ENCODE measurements around the gene TRIM54.

TRIM54 gene

GRCh38 chr2:27247893-27248292 is 34.3 kb upstream of the TRIM54 start:
- Histone ChIP-seq H3K27me3 (ENCODE audit: control insufficient read depth, insufficient read depth, low read length) (no peaks in the 10 kb centered on the region), H3K4me1 (ENCODE audit: control insufficient read depth, insufficient read depth, low read length) (no peaks in the 10 kb centered on the region), H3K9ac (ENCODE audit: low read length) (no peak overlapping the region), H3K27ac (ENCODE audit: low read depth, low read length) (no peak overlapping the region), H3K36me3 (ENCODE audit: control insufficient read depth, insufficient read depth, low read length) (peaks cover 5% of the 10 kb centered on the region), H3K4me3 (ENCODE audit: low read length) (no peak overlapping the region)

- Histone ChIP-seq H3K36me3 (ENCODE audit: control insufficient read depth, insufficient read depth, low read length) (no peaks in the 10 kb centered on the region), H3K4me1 (ENCODE audit: control insufficient read depth, insufficient read depth, low read length) (no peaks in the 10 kb centered on the region), H3K4me3 (ENCODE audit: low read length) (no peak overlapping the region), H3K9ac (ENCODE audit: low read length) (no peak overlapping the region), H3K27me3 (ENCODE audit: control insufficient read depth, insufficient read depth, low read length) (no peaks in the 10 kb centered on the region), H3K27ac (ENCODE audit: low read depth, low read length) (no peak overlapping the region)
These were observed 32.9 kb upstream of the TRIM54 start for GRCh38 chr2:27249159-27249890.

DNA sequence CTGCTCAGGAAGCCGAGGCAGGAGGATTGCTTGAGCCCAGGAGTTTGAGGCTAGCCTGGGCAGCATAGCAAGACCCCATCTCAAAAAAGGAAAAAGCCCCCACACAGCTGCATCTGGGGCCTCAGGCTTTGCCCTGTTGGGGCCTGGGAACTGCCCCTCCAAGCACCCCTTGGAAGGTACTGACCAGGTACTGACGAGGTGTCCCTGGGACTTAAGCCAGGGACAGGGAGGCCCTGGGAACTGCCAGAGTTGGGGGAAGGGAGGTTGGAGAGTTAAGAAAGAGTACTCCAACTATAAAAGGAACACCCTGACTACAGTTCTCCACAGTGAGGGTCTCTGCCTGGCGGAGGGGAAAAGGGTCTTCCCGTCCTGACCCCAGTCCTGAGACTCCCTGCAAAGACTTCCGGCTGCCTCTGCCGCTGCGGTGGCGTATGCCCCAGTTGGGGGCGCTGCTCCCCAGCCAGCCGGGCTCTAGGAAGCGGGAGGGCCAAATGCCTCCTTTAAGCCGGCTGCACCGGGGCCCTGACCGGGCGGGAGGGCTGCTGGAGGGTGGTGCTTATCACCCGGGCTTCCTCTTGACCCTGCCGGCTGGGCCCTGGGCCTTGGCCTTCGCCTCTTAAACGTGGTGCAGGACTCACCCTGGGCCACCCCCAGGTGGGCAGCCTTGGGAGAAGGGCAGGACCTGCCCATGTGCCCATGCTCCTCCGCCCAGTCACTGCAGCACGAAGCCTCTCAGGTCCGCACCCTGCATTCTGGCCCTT is 32.2 kb upstream of the TRIM54 start:
- H3K36me3 ChIP-seq (ENCODE audit: control insufficient read depth, insufficient read depth, low read length): no peaks in the 10 kb centered on the region
- H3K4me3 ChIP-seq (ENCODE audit: low read length): no peak overlapping the region
- H3K4me1 ChIP-seq (ENCODE audit: control insufficient read depth, insufficient read depth, low read length): no peaks in the 10 kb centered on the region
- no peaks in the 10 kb centered on the region for H3K27me3 ChIP-seq (ENCODE audit: control insufficient read depth, insufficient read depth, low read length)
- H3K9ac ChIP-seq (ENCODE audit: low read length): no peak overlapping the region
- no peak overlapping the region for H3K27ac ChIP-seq (ENCODE audit: low read depth, low read length)

DNA sequence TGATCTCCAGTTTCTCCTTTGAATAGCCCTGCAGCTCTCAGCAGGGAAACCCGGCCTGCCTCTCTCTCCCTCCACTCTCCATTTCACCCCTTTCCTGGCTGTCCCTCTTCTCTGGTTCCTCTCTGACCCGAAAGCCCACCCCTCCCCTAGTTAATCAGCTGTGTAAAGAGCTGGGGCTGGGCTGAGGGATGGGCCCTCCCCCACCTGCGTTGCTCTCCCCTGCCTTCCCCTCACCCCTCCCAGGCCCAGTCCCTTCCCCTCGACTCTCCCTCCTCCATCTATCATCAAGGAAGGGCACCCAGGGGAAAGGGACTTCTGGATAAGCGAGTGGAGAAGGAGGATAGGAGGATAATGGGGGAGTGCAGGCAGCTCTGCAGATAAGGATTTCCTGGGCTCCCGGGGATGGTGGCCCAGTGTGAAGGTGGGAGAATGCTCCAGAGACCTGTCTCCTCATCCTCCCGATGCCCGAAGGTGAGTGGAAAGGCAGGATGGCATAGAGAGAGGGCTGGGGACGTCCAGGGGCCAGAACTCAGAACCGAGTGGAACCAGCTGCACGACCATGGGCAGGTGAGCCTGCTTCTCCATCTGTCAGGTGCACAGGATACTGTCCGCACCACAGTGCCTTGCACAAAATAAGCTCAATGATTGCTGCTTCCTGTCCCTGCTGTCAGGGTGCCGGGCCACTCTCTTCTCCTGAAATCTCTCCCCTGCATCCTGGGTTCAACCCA is 31.4 kb upstream of the TRIM54 start:
- Histone ChIP-seq H3K4me1 (ENCODE audit: control insufficient read depth, insufficient read depth, low read length) (no peaks in the 10 kb centered on the region), H3K36me3 (ENCODE audit: control insufficient read depth, insufficient read depth, low read length) (no peaks in the 10 kb centered on the region), H3K9ac (ENCODE audit: low read length) (no peak overlapping the region), H3K4me3 (ENCODE audit: low read length) (no peak overlapping the region), H3K27ac (ENCODE audit: low read depth, low read length) (no peak overlapping the region), H3K27me3 (ENCODE audit: control insufficient read depth, insufficient read depth, low read length) (no peaks in the 10 kb centered on the region)

GRCh38 chr2:27251766-27252165 is 30.5 kb upstream of the TRIM54 start:
- no peaks in the 10 kb centered on the region for H3K27me3 ChIP-seq (ENCODE audit: control insufficient read depth, insufficient read depth, low read length)
- H3K4me3 ChIP-seq (ENCODE audit: low read length): no peak overlapping the region

DNA sequence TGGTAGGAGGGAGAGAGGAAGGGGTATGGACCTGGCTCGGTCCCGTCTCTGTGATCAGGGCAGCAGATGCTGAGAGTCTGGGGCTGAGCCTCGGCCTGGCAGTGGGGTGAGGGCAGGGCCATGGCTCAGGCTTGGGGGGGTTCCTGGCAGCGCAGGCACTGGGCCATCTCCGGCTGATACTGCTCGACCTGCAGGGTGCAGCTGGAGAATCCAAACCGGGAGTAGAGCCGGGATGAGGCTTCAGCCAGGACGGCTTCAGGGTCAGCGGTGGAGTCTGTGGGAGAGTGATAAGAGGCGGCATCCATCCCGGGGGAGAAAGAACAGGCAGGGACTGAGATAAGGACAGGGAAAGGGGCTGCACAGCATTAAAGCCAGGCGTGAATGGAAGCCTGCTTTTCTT is 27.0 kb upstream of the TRIM54 start:
- H3K27me3 ChIP-seq (ENCODE audit: control insufficient read depth, insufficient read depth, low read length): peaks cover 14% of the 10 kb centered on the region
- no peak overlapping the region for H3K9ac ChIP-seq (ENCODE audit: low read length)
- H3K4me3 ChIP-seq (ENCODE audit: low read length): no peak overlapping the region
- no peaks in the 10 kb centered on the region for H3K4me1 ChIP-seq (ENCODE audit: control insufficient read depth, insufficient read depth, low read length)
- no peaks in the 10 kb centered on the region for H3K36me3 ChIP-seq (ENCODE audit: control insufficient read depth, insufficient read depth, low read length)
- no peak overlapping the region for H3K27ac ChIP-seq (ENCODE audit: low read depth, low read length)

More at GRCh38 chr2:27251766-27252165, 30.5 kb upstream of the TRIM54 start:
- Histone ChIP-seq H3K9ac (ENCODE audit: low read length) (no peak overlapping the region), H3K36me3 (ENCODE audit: control insufficient read depth, insufficient read depth, low read length) (no peaks in the 10 kb centered on the region), H3K4me1 (ENCODE audit: control insufficient read depth, insufficient read depth, low read length) (no peaks in the 10 kb centered on the region), H3K27ac (ENCODE audit: low read depth, low read length) (no peak overlapping the region)

GRCh38 chr2:27255660-27256059 is 26.6 kb upstream of the TRIM54 start:
- peaks cover 18% of the 10 kb centered on the region for H3K27me3 ChIP-seq (ENCODE audit: control insufficient read depth, insufficient read depth, low read length)
- H3K36me3 ChIP-seq (ENCODE audit: control insufficient read depth, insufficient read depth, low read length): no peaks in the 10 kb centered on the region
- H3K4me3 ChIP-seq (ENCODE audit: low read length): no peak overlapping the region
- H3K27ac ChIP-seq (ENCODE audit: low read depth, low read length): no peak overlapping the region
- no peak overlapping the region for H3K9ac ChIP-seq (ENCODE audit: low read length)
- H3K4me1 ChIP-seq (ENCODE audit: control insufficient read depth, insufficient read depth, low read length): no peaks in the 10 kb centered on the region

DNA sequence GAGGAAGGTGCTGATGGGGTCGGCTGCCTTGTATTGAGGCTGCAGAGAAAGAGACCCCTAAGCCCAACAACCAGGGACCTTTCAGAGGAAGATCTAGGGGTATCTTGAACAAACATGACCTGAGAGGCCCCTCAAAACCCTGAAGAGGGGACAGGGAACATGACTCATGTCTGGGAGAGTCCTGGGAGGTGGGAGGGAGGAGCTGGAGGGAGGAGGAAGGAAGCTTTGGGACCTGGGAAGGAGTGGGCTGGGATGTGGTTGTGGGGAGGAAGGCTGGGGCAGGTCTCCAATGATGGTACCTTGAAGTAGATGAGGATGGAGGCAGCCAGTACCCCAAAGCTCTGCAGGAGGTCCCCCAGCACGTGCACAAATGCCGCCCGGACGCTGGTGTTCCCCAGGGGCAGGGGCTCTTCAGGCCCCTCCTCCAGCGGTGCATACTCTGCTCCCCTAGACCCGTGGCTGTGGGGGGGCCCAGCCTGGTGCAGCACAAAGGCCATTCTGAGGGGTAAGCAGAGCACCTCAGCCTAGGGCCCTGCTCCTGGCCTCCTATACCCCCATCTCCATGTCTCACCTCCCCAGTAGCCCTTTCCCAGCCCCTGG is 25.3 kb upstream of the TRIM54 start:
- Histone ChIP-seq H3K4me1 (ENCODE audit: control insufficient read depth, insufficient read depth, low read length) (no peaks in the 10 kb centered on the region), H3K27ac (ENCODE audit: low read depth, low read length) (no peak overlapping the region), H3K9ac (ENCODE audit: low read length) (no peak overlapping the region), H3K36me3 (ENCODE audit: control insufficient read depth, insufficient read depth, low read length) (no peaks in the 10 kb centered on the region), H3K27me3 (ENCODE audit: control insufficient read depth, insufficient read depth, low read length) (peaks cover 27% of the 10 kb centered on the region), H3K4me3 (ENCODE audit: low read length) (no peak overlapping the region)

GRCh38 chr2:27258051-27258450 is 24.2 kb upstream of the TRIM54 start:
- H3K27me3 ChIP-seq (ENCODE audit: control insufficient read depth, insufficient read depth, low read length): peaks cover 32% of the 10 kb centered on the region
- H3K9ac ChIP-seq (ENCODE audit: low read length): no peak overlapping the region
- H3K27ac ChIP-seq (ENCODE audit: low read depth, low read length): no peak overlapping the region
- H3K36me3 ChIP-seq (ENCODE audit: control insufficient read depth, insufficient read depth, low read length): no peaks in the 10 kb centered on the region
- H3K4me1 ChIP-seq (ENCODE audit: control insufficient read depth, insufficient read depth, low read length): no peaks in the 10 kb centered on the region
- H3K4me3 ChIP-seq (ENCODE audit: low read length): no peak overlapping the region

GRCh38 chr2:27261241-27261925 is 20.8 kb upstream of the TRIM54 start:
- Histone ChIP-seq H3K4me3 (ENCODE audit: low read length) (no peak overlapping the region), H3K9ac (ENCODE audit: low read length) (no peak overlapping the region), H3K27ac (ENCODE audit: low read depth, low read length) (no peak overlapping the region), H3K4me1 (ENCODE audit: control insufficient read depth, insufficient read depth, low read length) (no peaks in the 10 kb centered on the region), H3K36me3 (ENCODE audit: control insufficient read depth, insufficient read depth, low read length) (no peaks in the 10 kb centered on the region), H3K27me3 (ENCODE audit: control insufficient read depth, insufficient read depth, low read length) (peaks cover 47% of the 10 kb centered on the region)

DNA sequence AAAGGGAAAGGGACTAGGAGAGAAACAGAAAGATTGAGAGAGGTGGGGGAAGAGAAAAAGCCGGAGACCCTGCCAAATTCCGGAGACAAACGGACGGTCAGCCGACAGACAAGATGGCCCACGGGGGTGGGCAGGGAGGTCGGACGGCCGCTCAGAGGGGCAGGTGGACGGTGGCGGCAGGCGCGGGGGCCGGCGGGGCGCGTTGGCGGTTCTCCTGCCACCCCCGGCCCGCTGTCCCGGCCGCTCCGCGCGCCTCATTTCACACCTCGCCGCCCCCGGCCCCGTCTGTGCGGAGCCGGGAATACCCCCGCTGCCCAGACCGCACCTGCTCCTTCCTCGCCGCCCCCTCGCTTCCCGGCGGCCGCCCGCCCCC is 20.3 kb upstream of the TRIM54 start:
- Histone ChIP-seq H3K9ac (ENCODE audit: low read length) (no peak overlapping the region), H3K4me1 (ENCODE audit: control insufficient read depth, insufficient read depth, low read length) (no peaks in the 10 kb centered on the region), H3K4me3 (ENCODE audit: low read length) (no peak overlapping the region), H3K36me3 (ENCODE audit: control insufficient read depth, insufficient read depth, low read length) (no peaks in the 10 kb centered on the region), H3K27me3 (ENCODE audit: control insufficient read depth, insufficient read depth, low read length) (peaks cover 47% of the 10 kb centered on the region), H3K27ac (ENCODE audit: low read depth, low read length) (no peak overlapping the region)

All from rectal smooth muscle tissue (tissue), 1 donor.